Activated naive CD4-positive, alpha-beta T cell treated with anti-CD3 and anti-CD28 coated beads, Interleukin-2, amount 50 U/mL, for 24 hours (primary cell): ENCODE measurements around the gene DTNA.
"Not testable (repeated sequence)": the region's sequence is repeated elsewhere in the genome, so short reads cannot be mapped to it uniquely, and the experiment has no call there.

Experiments
- H3K27ac Mint-ChIP-seq: one replicate; pipeline ENCODE4 v1.8.0; 2021; ENCODE audit warnings: mild to moderate bottlenecking, mixed read lengths
- H3K27me3 Mint-ChIP-seq: one replicate; pipeline ENCODE4 v1.8.0; 2021; ENCODE audit warnings: mixed read lengths
- H3K36me3 Mint-ChIP-seq: one replicate; pipeline ENCODE4 v1.8.0; 2021; ENCODE audit warnings: mixed read lengths
- H3K4me1 Mint-ChIP-seq: one replicate; pipeline ENCODE4 v1.8.0; 2021; ENCODE audit warnings: mixed read lengths
- H3K4me3 Mint-ChIP-seq: one replicate; pipeline ENCODE4 v1.8.0; 2021; ENCODE audit warnings: mild to moderate bottlenecking, mixed read lengths
- H3K9me3 Mint-ChIP-seq: one replicate; pipeline ENCODE4 v1.8.0; 2021; ENCODE audit warnings: mixed read lengths

DTNA gene

GRCh38 chr18:34709750-34710441, at the start of gene DTNA:
TSS of gene DTNA (plus strand) at chr18:34710298. CDS start at chr18:34755977, 45,679 bp downstream.
- Mint-ChIP-seq H3K27me3 (peaks cover 12% of the 10 kb centered on the region), H3K4me1 (no peaks in the 10 kb centered on the region), H3K4me3 (no peak within 1 kb of the TSS), H3K36me3 (no peaks in the 10 kb centered on the region), H3K9me3 (no peaks in the 10 kb centered on the region), H3K27ac (peak within 1 kb of the TSS; percentile 35)

- Mint-ChIP-seq H3K4me1 (no peaks in the 10 kb centered on the region), H3K27ac (no peak overlapping the region), H3K36me3 (no peaks in the 10 kb centered on the region), H3K27me3 (peaks cover 18% of the 10 kb centered on the region), H3K4me3 (no peak overlapping the region), H3K9me3 (no peaks in the 10 kb centered on the region)
Measured at GRCh38 chr18:34660572-34660971, 49.5 kb upstream of the DTNA start.

- H3K27me3 Mint-ChIP-seq = peaks cover 18% of the 10 kb centered on the region
- H3K9me3 Mint-ChIP-seq = no peaks in the 10 kb centered on the region
- no peak overlapping the region for H3K27ac Mint-ChIP-seq
- H3K4me1 Mint-ChIP-seq = no peaks in the 10 kb centered on the region
- no peak overlapping the region for H3K4me3 Mint-ChIP-seq
- no peaks in the 10 kb centered on the region for H3K36me3 Mint-ChIP-seq
Measured at GRCh38 chr18:34661464-34662087, 48.5 kb upstream of the DTNA start.

GRCh38 chr18:34676816-34677574, 33.1 kb upstream of the DTNA start:
- no peaks in the 10 kb centered on the region for H3K4me1 Mint-ChIP-seq
- H3K9me3 Mint-ChIP-seq = no peaks in the 10 kb centered on the region
- H3K27ac Mint-ChIP-seq = no peak overlapping the region
- no peak overlapping the region for H3K4me3 Mint-ChIP-seq
- H3K27me3 Mint-ChIP-seq = peaks cover 3% of the 10 kb centered on the region
- no peaks in the 10 kb centered on the region for H3K36me3 Mint-ChIP-seq

GRCh38 chr18:34689750-34690149, 20.3 kb upstream of the DTNA start:
- not testable (repeated sequence) for H3K4me3 Mint-ChIP-seq, H3K27ac Mint-ChIP-seq, H3K36me3 Mint-ChIP-seq, H3K9me3 Mint-ChIP-seq, H3K4me1 Mint-ChIP-seq, H3K27me3 Mint-ChIP-seq

GRCh38 chr18:34691614-34692013, 18.5 kb upstream of the DTNA start:
- no peaks in the 10 kb centered on the region for H3K4me1 Mint-ChIP-seq
- H3K4me3 Mint-ChIP-seq = no peak overlapping the region
- H3K27ac Mint-ChIP-seq = no peak overlapping the region
- H3K36me3 Mint-ChIP-seq = no peaks in the 10 kb centered on the region
- H3K9me3 Mint-ChIP-seq = no peaks in the 10 kb centered on the region
- peaks cover 2% of the 10 kb centered on the region for H3K27me3 Mint-ChIP-seq

- Mint-ChIP-seq H3K27ac (no peak overlapping the region), H3K4me3 (no peak overlapping the region), H3K4me1 (no peaks in the 10 kb centered on the region), H3K27me3 (peaks cover 2% of the 10 kb centered on the region), H3K36me3 (no peaks in the 10 kb centered on the region), H3K9me3 (no peaks in the 10 kb centered on the region)
Measured at GRCh38 chr18:34694591-34695165, 15.4 kb upstream of the DTNA start.

GRCh38 chr18:34695310-34695709, 14.8 kb upstream of the DTNA start:
- Mint-ChIP-seq H3K27ac (no peak overlapping the region), H3K36me3 (no peaks in the 10 kb centered on the region), H3K4me1 (no peaks in the 10 kb centered on the region), H3K9me3 (no peaks in the 10 kb centered on the region), H3K4me3 (no peak overlapping the region), H3K27me3 (peaks cover 2% of the 10 kb centered on the region)

- Mint-ChIP-seq H3K36me3 (no peaks in the 10 kb centered on the region), H3K9me3 (no peaks in the 10 kb centered on the region), H3K27ac (no peak overlapping the region), H3K4me3 (no peak overlapping the region), H3K4me1 (no peaks in the 10 kb centered on the region), H3K27me3 (peaks cover 2% of the 10 kb centered on the region)
Measured at GRCh38 chr18:34696671-34697070, 13.4 kb upstream of the DTNA start.

GRCh38 chr18:34697233-34697632, 12.9 kb upstream of the DTNA start:
- no peak overlapping the region for H3K27ac Mint-ChIP-seq
- peaks cover 2% of the 10 kb centered on the region for H3K27me3 Mint-ChIP-seq
- H3K9me3 Mint-ChIP-seq = no peaks in the 10 kb centered on the region
- no peak overlapping the region for H3K4me3 Mint-ChIP-seq
- no peaks in the 10 kb centered on the region for H3K36me3 Mint-ChIP-seq
- no peaks in the 10 kb centered on the region for H3K4me1 Mint-ChIP-seq

- Mint-ChIP-seq H3K27me3 (peaks cover 2% of the 10 kb centered on the region), H3K4me1 (no peaks in the 10 kb centered on the region), H3K27ac (no peak overlapping the region), H3K36me3 (no peaks in the 10 kb centered on the region), H3K9me3 (no peaks in the 10 kb centered on the region), H3K4me3 (no peak overlapping the region)
Measured at GRCh38 chr18:34697891-34698290, 12.2 kb upstream of the DTNA start.

GRCh38 chr18:34701911-34702310, 8.2 kb upstream of the DTNA start:
- no peaks in the 10 kb centered on the region for H3K27me3 Mint-ChIP-seq
- no peak overlapping the region for H3K4me3 Mint-ChIP-seq
- H3K9me3 Mint-ChIP-seq = no peaks in the 10 kb centered on the region
- no peaks in the 10 kb centered on the region for H3K36me3 Mint-ChIP-seq
- H3K4me1 Mint-ChIP-seq = no peaks in the 10 kb centered on the region
- H3K27ac Mint-ChIP-seq = no peak overlapping the region

- no peaks in the 10 kb centered on the region for H3K4me1 Mint-ChIP-seq
- no peak overlapping the region for H3K27ac Mint-ChIP-seq
Measured at GRCh38 chr18:34702814-34703213, 7.3 kb upstream of the DTNA start.

GRCh38 chr18:34704074-34704473, 6.0 kb upstream of the DTNA start:
- Mint-ChIP-seq H3K4me3 (no peak overlapping the region), H3K4me1 (no peaks in the 10 kb centered on the region), H3K36me3 (no peaks in the 10 kb centered on the region), H3K9me3 (no peaks in the 10 kb centered on the region), H3K27ac (no peak overlapping the region), H3K27me3 (peaks cover 4% of the 10 kb centered on the region)

More at GRCh38 chr18:34702814-34703213, 7.3 kb upstream of the DTNA start:
- H3K36me3 Mint-ChIP-seq = no peaks in the 10 kb centered on the region
- no peaks in the 10 kb centered on the region for H3K9me3 Mint-ChIP-seq
- no peak overlapping the region for H3K4me3 Mint-ChIP-seq
- peaks cover 1% of the 10 kb centered on the region for H3K27me3 Mint-ChIP-seq

- Mint-ChIP-seq H3K27ac (no peak overlapping the region), H3K36me3 (no peaks in the 10 kb centered on the region)
Measured at GRCh38 chr18:34704823-34705222, 5.3 kb upstream of the DTNA start.

GRCh38 chr18:34707670-34708069, 2.4 kb upstream of the DTNA start:
- peaks cover 12% of the 10 kb centered on the region for H3K27me3 Mint-ChIP-seq
- no peak overlapping the region for H3K27ac Mint-ChIP-seq
- H3K36me3 Mint-ChIP-seq = no peaks in the 10 kb centered on the region
- no peaks in the 10 kb centered on the region for H3K4me1 Mint-ChIP-seq
- no peaks in the 10 kb centered on the region for H3K9me3 Mint-ChIP-seq
- H3K4me3 Mint-ChIP-seq = no peak overlapping the region

More at GRCh38 chr18:34704823-34705222, 5.3 kb upstream of the DTNA start:
- no peaks in the 10 kb centered on the region for H3K9me3 Mint-ChIP-seq
- no peak overlapping the region for H3K4me3 Mint-ChIP-seq
- no peaks in the 10 kb centered on the region for H3K4me1 Mint-ChIP-seq
- H3K27me3 Mint-ChIP-seq = peaks cover 4% of the 10 kb centered on the region
